ENCODE data around the gene FOXP1. TPM values are rescaled to one million over a fixed set of nuclear protein-coding genes. Genes with fewer than 3 reads are reported as not detected.

The FOXP1 gene
- total and polyA plus RNA-seq, 2 of the 8 experiments (the other 6 are each of a cell fraction or from before 2014, with no cell fraction given) = 13.9 to 25.4 TPM

GRCh38 chr3:71391361-71391760 is 192.2 kb downstream of the FOXP1 start (continued):
- TF ChIP-seq, protein P1, sequence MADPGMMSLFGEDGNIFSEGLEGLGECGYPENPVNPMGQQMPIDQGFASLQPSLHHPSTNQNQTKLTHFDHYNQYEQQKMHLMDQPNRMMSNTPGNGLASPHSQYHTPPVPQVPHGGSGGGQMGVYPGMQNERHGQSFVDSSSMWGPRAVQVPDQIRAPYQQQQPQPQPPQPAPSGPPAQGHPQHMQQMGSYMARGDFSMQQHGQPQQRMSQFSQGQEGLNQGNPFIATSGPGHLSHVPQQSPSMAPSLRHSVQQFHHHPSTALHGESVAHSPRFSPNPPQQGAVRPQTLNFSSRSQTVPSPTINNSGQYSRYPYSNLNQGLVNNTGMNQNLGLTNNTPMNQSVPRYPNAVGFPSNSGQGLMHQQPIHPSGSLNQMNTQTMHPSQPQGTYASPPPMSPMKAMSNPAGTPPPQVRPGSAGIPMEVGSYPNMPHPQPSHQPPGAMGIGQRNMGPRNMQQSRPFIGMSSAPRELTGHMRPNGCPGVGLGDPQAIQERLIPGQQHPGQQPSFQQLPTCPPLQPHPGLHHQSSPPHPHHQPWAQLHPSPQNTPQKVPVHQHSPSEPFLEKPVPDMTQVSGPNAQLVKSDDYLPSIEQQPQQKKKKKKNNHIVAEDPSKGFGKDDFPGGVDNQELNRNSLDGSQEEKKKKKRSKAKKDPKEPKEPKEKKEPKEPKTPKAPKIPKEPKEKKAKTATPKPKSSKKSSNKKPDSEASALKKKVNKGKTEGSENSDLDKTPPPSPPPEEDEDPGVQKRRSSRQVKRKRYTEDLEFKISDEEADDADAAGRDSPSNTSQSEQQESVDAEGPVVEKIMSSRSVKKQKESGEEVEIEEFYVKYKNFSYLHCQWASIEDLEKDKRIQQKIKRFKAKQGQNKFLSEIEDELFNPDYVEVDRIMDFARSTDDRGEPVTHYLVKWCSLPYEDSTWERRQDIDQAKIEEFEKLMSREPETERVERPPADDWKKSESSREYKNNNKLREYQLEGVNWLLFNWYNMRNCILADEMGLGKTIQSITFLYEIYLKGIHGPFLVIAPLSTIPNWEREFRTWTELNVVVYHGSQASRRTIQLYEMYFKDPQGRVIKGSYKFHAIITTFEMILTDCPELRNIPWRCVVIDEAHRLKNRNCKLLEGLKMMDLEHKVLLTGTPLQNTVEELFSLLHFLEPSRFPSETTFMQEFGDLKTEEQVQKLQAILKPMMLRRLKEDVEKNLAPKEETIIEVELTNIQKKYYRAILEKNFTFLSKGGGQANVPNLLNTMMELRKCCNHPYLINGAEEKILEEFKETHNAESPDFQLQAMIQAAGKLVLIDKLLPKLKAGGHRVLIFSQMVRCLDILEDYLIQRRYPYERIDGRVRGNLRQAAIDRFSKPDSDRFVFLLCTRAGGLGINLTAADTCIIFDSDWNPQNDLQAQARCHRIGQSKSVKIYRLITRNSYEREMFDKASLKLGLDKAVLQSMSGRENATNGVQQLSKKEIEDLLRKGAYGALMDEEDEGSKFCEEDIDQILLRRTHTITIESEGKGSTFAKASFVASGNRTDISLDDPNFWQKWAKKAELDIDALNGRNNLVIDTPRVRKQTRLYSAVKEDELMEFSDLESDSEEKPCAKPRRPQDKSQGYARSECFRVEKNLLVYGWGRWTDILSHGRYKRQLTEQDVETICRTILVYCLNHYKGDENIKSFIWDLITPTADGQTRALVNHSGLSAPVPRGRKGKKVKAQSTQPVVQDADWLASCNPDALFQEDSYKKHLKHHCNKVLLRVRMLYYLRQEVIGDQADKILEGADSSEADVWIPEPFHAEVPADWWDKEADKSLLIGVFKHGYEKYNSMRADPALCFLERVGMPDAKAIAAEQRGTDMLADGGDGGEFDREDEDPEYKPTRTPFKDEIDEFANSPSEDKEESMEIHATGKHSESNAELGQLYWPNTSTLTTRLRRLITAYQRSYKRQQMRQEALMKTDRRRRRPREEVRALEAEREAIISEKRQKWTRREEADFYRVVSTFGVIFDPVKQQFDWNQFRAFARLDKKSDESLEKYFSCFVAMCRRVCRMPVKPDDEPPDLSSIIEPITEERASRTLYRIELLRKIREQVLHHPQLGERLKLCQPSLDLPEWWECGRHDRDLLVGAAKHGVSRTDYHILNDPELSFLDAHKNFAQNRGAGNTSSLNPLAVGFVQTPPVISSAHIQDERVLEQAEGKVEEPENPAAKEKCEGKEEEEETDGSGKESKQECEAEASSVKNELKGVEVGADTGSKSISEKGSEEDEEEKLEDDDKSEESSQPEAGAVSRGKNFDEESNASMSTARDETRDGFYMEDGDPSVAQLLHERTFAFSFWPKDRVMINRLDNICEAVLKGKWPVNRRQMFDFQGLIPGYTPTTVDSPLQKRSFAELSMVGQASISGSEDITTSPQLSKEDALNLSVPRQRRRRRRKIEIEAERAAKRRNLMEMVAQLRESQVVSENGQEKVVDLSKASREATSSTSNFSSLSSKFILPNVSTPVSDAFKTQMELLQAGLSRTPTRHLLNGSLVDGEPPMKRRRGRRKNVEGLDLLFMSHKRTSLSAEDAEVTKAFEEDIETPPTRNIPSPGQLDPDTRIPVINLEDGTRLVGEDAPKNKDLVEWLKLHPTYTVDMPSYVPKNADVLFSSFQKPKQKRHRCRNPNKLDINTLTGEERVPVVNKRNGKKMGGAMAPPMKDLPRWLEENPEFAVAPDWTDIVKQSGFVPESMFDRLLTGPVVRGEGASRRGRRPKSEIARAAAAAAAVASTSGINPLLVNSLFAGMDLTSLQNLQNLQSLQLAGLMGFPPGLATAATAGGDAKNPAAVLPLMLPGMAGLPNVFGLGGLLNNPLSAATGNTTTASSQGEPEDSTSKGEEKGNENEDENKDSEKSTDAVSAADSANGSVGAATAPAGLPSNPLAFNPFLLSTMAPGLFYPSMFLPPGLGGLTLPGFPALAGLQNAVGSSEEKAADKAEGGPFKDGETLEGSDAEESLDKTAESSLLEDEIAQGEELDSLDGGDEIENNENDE (IDR thresholded peaks at IDR 0.05; ENCODE audit: insufficient replicate concordance, low read length) = no peak
- TF ChIP-seq FOSL1 (IDR thresholded peaks at IDR 0.05; ENCODE audit: insufficient read depth, low read depth, low read length) (no peak), SAP30 (IDR thresholded peaks at IDR 0.05; ENCODE audit: insufficient read depth, insufficient replicate concordance, low read length) (no peak)

All from H1 (cell line).